Measurements from ENCODE around the gene ALOX15B.

ALOX15B gene

GRCh38 chr17:7997186-7997585 lies 41.7 kb upstream of the ALOX15B start:
- peak; percentile 56 to 65 for DNase-seq (ENCODE audit: low read depth in 2 of 2)
- TF ChIP-seq CTCF (IDR thresholded peaks at IDR 0.05; ENCODE audit: low read depth, low read length), result peak; percentile 51
- no peak overlapping the region for H3K4me3 ChIP-seq (replicated peaks in 1 of 2; ENCODE audit: low read depth in 2 of 2, low read length in 2 of 2)

GRCh38 chr17:8001976-8002720 lies 36.7 kb upstream of the ALOX15B start, which contains the start of gene GUCY2D:
GUCY2D (plus strand) TSS chr17:8002615; CDS start chr17:8003048, 433 bp downstream.
- no peak within 1 kb of the TSS for H3K4me3 ChIP-seq (replicated peaks in 1 of 2; ENCODE audit: low read depth in 2 of 2, low read length in 2 of 2)
- DNase-seq (ENCODE audit: low read depth in 2 of 2), result no peak
- no peak for TF ChIP-seq CTCF (IDR thresholded peaks at IDR 0.05; ENCODE audit: low read depth, low read length)

GRCh38 chr17:8002721-8003593 lies 35.9 kb upstream of the ALOX15B start:
- DNase-seq (ENCODE audit: low read depth in 2 of 2), result no peak
- no peak for TF ChIP-seq CTCF (IDR thresholded peaks at IDR 0.05; ENCODE audit: low read depth, low read length)
- no peak overlapping the region for H3K4me3 ChIP-seq (replicated peaks in 1 of 2; ENCODE audit: low read depth in 2 of 2, low read length in 2 of 2)

GRCh38 chr17:8003594-8004181 lies 35.2 kb upstream of the ALOX15B start:
- H3K4me3 ChIP-seq (replicated peaks in 1 of 2; ENCODE audit: low read depth in 2 of 2, low read length in 2 of 2), result no peak overlapping the region
- no peak for DNase-seq (ENCODE audit: low read depth in 2 of 2)
- no peak for TF ChIP-seq CTCF (IDR thresholded peaks at IDR 0.05; ENCODE audit: low read depth, low read length)

- no peak for TF ChIP-seq CTCF (IDR thresholded peaks at IDR 0.05; ENCODE audit: low read depth, low read length)
- no peak overlapping the region for H3K4me3 ChIP-seq (replicated peaks in 1 of 2; ENCODE audit: low read depth in 2 of 2, low read length in 2 of 2)
- peak; percentile 69 to 85 for DNase-seq (ENCODE audit: low read depth in 2 of 2)
Observed at GRCh38 chr17:8004899-8005298, 34.0 kb upstream of the ALOX15B start.

- DNase-seq (ENCODE audit: low read depth in 2 of 2), result peak in 1 of 2 donors; percentile 23
- TF ChIP-seq CTCF (IDR thresholded peaks at IDR 0.05; ENCODE audit: low read depth, low read length), result no peak
- H3K4me3 ChIP-seq (replicated peaks in 1 of 2; ENCODE audit: low read depth in 2 of 2, low read length in 2 of 2), result no peak overlapping the region
Observed at GRCh38 chr17:8005357-8005756, 33.5 kb upstream of the ALOX15B start.

All from cardiac fibroblast (primary cell).